H54 (cell line): Measurements from ENCODE around the gene ZNF679.
"Not testable (repeated sequence)": the region's sequence is repeated elsewhere in the genome, so short reads cannot be mapped to it uniquely, and the experiment has no call there.

Experiments
- DNase-seq: peaks from one replicate; pipeline ENCODE4 v3.0.0; 2011; ENCODE audit warnings: low spot score, mixed read lengths; ENCODE audit not compliant: insufficient read length
- FAIRE-seq: peaks from 3 replicates; lab custom pipeline; 2011; peaks lifted over from hg19 to GRCh38; lab: Jason Lieb, UNC
- POLR2A ChIP-seq: IDR thresholded peaks from 2 replicates; pipeline ENCODE4 v1.6.1; 2011; ENCODE audit warnings: low read depth, mild to moderate bottlenecking, low read length

Gene ZNF679

GRCh38 chr7:64277630-64278029 is 49.4 kb downstream of the ZNF679 start:
- FAIRE-seq (no peak), DNase-seq (no peak)
- no peak for TF ChIP-seq POLR2A

- TF ChIP-seq POLR2A, result no peak
- DNase-seq (no peak), FAIRE-seq (no peak)
Measured at GRCh38 chr7:64294701-64295420, 66.6 kb downstream of the ZNF679 start.

GRCh38 chr7:64297418-64297817 is 69.1 kb downstream of the ZNF679 start:
- DNase-seq, FAIRE-seq: not testable (repeated sequence)

GRCh38 chr7:64300641-64301405 is 72.5 kb downstream of the ZNF679 start:
- DNase-seq, result no peak
- no peak for TF ChIP-seq POLR2A
- no peak for FAIRE-seq

- no peak for DNase-seq
- FAIRE-seq, result no peak
- TF ChIP-seq POLR2A, result no peak
Measured at GRCh38 chr7:64307254-64308015, 79.2 kb downstream of the ZNF679 start.

GRCh38 chr7:64308016-64308270 is 79.7 kb downstream of the ZNF679 start:
- FAIRE-seq, result no peak
- no peak for DNase-seq
- TF ChIP-seq POLR2A, result no peak

- no peak for TF ChIP-seq POLR2A
- no peak for FAIRE-seq
- DNase-seq, result no peak
Measured at GRCh38 chr7:64310426-64310825, 82.2 kb downstream of the ZNF679 start.

- no peak for FAIRE-seq
- TF ChIP-seq POLR2A, result no peak
- no peak for DNase-seq
Measured at GRCh38 chr7:64312826-64313225, 84.6 kb downstream of the ZNF679 start.

GRCh38 chr7:64313740-64314491 is 85.6 kb downstream of the ZNF679 start, which contains the start of gene ZNF736:
ZNF736 (plus strand) TSS chr7:64313961; CDS start chr7:64314151, 190 bp downstream.
- no peak for TF ChIP-seq POLR2A
- DNase-seq (peak; percentile 75), FAIRE-seq (peak; percentile 97)

GRCh38 chr7:64314566-64314965 is 86.3 kb downstream of the ZNF679 start:
- no peak for FAIRE-seq
- no peak for TF ChIP-seq POLR2A
- no peak for DNase-seq

GRCh38 chr7:64316031-64316742 is 87.9 kb downstream of the ZNF679 start:
- DNase-seq, FAIRE-seq: not testable (repeated sequence)
